Measurements from ENCODE around the gene BRAT1. TPM values are rescaled to one million over a fixed set of nuclear protein-coding genes. Genes with fewer than 3 reads are reported as not detected.

The BRAT1 gene
- total RNA-seq, 3 donors from 2014 or later = 20.7 to 27.9 (median 22.1) TPM

- H3K36me3 ChIP-seq (ENCODE audit: low read depth) = no peaks in the 10 kb centered on the region
- no peak for ATAC-seq
- no peak for TF ChIP-seq CTCF (IDR thresholded peaks at IDR 0.05)
- peaks cover 28% of the 10 kb centered on the region for H3K4me1 ChIP-seq (ENCODE audit: low read depth)
- H3K4me3 ChIP-seq = no peak overlapping the region
- H3K9me3 ChIP-seq = no peaks in the 10 kb centered on the region
- no peak for DNase-seq
- intact Hi-C loops (cut with DNase I, micrococcal nuclease) = no loop called here
These were observed 39.1 kb downstream of the BRAT1 start for GRCh38 chr7:2516194-2516555.

- H3K9me3 ChIP-seq = no peaks in the 10 kb centered on the region
- H3K4me1 ChIP-seq (ENCODE audit: low read depth) = peaks cover 33% of the 10 kb centered on the region
- H3K4me3 ChIP-seq = no peak overlapping the region
- intact Hi-C loops (cut with DNase I, micrococcal nuclease) = no loop called here
- no peak for TF ChIP-seq CTCF (IDR thresholded peaks at IDR 0.05)
- ATAC-seq (no peak), DNase-seq (no peak)
- no peaks in the 10 kb centered on the region for H3K36me3 ChIP-seq (ENCODE audit: low read depth)
These were observed 39.7 kb downstream of the BRAT1 start for GRCh38 chr7:2515424-2516193.

GRCh38 chr7:2514473-2515423 lies 40.6 kb downstream of the BRAT1 start:
- TF ChIP-seq CTCF (IDR thresholded peaks at IDR 0.05) = no peak
- no peak overlapping the region for H3K4me3 ChIP-seq
- ATAC-seq (no peak), DNase-seq (no peak)
- intact Hi-C loops (cut with DNase I, micrococcal nuclease) = no loop called here
- no peaks in the 10 kb centered on the region for H3K9me3 ChIP-seq
- H3K36me3 ChIP-seq (ENCODE audit: low read depth) = no peaks in the 10 kb centered on the region
- peaks cover 36% of the 10 kb centered on the region for H3K4me1 ChIP-seq (ENCODE audit: low read depth)

- intact Hi-C loops (cut with DNase I, micrococcal nuclease) = no loop called here
- Histone ChIP-seq H3K4me1 (ENCODE audit: low read depth) (peaks cover 35% of the 10 kb centered on the region), H3K4me3 (no peak overlapping the region), H3K9me3 (no peaks in the 10 kb centered on the region), H3K36me3 (ENCODE audit: low read depth) (no peaks in the 10 kb centered on the region)
- no peak for TF ChIP-seq CTCF (IDR thresholded peaks at IDR 0.05)
- no peak for ATAC-seq
- no peak for DNase-seq
These were observed 41.6 kb downstream of the BRAT1 start for GRCh38 chr7:2513702-2514101.

GRCh38 chr7:2512713-2513112 lies 42.6 kb downstream of the BRAT1 start:
- Histone ChIP-seq H3K4me3 (no peak overlapping the region), H3K4me1 (ENCODE audit: low read depth) (peaks cover 26% of the 10 kb centered on the region), H3K36me3 (ENCODE audit: low read depth) (no peaks in the 10 kb centered on the region), H3K9me3 (no peaks in the 10 kb centered on the region)
- intact Hi-C loops (cut with DNase I, micrococcal nuclease) = no loop called here
- ATAC-seq (no peak), DNase-seq (no peak)
- TF ChIP-seq CTCF (IDR thresholded peaks at IDR 0.05) = no peak

Measured in mucosa of descending colon (tissue), 3 donors.